GM19452 (cell line): ENCODE data around the gene GPR156.
"Not testable (repeated sequence)": the region's sequence is repeated elsewhere in the genome, so short reads cannot be mapped to it uniquely, and the experiment has no call there.

Experiments used
- ATAC-seq: cut with Tn5 transposase; IDR thresholded peaks from one replicate; pipeline ENCODE4 v1.9.1; 2021; ENCODE audit not compliant: unreplicated experiment

The GPR156 gene

GRCh38 chr3:120275618-120276017, 9.4 kb downstream of the GPR156 start:
- ATAC-seq, result no peak

- no peak for ATAC-seq
Observed at GRCh38 chr3:120274739-120275167, 10.3 kb downstream of the GPR156 start.

DNA sequence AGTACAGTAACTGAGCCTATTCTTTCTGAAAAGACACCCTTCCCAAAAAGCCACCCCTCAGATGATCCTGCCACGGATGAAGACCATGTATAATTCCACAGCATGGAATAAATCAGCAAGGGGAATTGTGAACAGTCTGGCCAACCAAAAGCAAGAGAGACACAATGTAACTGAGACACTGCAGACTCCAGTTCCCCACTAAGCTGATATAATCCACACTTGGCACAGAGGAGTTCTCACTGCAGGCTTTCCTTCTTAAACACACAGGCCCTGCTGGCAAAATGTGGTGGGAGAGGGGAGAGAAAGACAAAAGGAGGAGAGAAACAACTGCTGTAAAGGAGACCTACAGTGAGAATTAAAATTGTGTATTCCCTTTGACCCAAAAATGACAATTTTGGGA, 12.7 kb downstream of the GPR156 start:
- ATAC-seq, result no peak

GRCh38 chr3:120265989-120266388, 19.0 kb downstream of the GPR156 start:
- no peak for ATAC-seq

DNA sequence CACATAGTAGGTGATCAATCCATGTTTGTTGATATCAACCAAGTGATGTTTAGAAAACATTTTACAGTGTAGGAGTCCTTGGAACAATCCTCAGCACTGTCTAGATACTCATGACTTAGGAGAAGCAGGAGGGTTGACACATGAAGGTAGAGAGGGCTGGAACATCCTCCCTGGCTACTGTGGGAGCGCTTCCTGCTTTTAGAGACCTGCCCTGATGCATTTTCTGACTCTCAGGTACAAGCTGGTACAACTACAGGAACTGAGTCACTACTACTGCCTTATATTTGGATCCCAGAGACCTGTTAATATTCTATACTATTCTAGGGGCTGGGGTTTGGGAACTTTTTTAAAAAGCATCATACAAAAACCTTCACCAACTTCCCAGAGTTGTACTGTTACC, 20.1 kb downstream of the GPR156 start:
- ATAC-seq, result no peak

DNA sequence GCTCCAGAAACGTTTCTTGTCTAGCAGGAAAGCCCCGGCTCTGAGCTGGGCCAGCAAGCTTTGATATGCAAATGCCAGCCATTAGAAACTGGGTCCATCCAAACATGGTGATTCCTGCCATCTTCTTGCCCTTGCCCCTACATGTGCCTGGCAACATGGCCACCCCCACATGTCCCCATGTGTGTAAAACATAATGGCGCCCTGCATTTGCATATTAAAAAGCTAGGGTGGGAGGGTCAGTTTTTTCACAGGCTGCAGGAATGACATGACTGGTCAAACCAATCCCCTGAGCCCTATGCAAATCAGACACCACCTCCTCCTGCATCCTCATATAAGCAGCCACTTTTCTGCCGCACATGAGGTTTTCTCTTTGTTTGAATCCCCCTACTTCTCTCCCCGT, 21.2 kb downstream of the GPR156 start:
- no peak for ATAC-seq

- no peak for ATAC-seq
Observed at GRCh38 chr3:120258009-120258408, 27.0 kb downstream of the GPR156 start.

DNA sequence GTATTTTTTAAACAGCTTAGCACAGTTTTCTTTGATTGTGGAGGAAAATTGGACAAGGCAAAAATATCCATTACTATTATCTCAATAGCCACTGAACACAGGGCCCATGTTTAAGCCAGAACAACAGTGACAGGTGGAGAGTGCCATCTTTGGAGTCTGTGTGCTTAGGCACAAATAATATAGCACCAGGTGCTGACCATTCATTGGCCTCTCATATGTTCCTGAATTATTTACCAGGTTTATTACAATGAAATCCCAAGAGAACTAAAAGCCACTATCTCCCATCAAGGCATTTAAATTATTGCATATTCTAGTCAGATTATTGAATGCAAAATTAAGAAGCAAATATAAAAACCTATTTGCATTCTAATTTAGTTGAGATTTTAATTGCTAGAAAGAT, 39.6 kb downstream of the GPR156 start:
- ATAC-seq, result no peak

DNA sequence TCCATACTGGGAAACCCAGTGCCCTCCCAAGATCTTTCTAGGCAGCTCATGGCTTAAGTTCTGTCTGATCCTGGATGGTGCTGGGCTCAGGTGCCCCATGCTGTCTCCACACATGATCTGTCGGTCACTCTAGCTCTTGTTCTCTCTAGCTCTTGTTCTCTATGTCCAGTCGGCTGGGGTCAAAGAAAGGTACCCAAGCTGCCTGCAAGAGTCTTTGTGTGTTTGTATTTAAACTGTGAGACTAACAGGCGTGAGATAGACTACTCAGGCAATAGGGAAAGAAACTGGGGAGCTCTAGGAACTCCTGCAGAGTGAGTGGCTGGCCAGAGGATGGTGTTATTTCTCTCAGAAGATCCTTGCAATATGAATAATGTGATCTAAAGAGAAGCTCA, 40.2 kb downstream of the GPR156 start:
- ATAC-seq, result no peak

- ATAC-seq, result no peak
Observed at GRCh38 chr3:120239644-120240043, 45.4 kb downstream of the GPR156 start.

GRCh38 chr3:120227710-120228347, 57.2 kb downstream of the GPR156 start:
- no peak for ATAC-seq

DNA sequence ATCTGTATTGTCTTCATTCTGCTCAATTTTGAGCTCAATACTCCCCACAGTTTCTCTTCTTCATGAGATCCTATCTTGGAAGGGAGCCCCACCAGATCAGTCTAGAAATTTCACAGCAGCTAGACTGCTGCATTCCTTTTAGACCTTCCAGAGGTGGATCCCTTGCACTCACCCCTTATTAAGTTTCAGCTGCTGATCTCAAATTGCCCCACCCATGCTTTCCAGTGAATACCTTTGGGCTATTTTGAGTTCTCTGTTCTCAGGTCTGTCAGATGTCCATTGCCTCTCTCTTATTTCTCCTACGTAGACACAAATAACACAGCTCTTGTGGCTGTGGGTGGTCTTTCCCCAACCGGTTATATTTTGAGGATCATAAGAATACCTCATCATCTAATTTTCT, 60.8 kb downstream of the GPR156 start:
- ATAC-seq, result no peak

GRCh38 chr3:120218981-120219380, 66.0 kb downstream of the GPR156 start:
- ATAC-seq, result no peak

DNA sequence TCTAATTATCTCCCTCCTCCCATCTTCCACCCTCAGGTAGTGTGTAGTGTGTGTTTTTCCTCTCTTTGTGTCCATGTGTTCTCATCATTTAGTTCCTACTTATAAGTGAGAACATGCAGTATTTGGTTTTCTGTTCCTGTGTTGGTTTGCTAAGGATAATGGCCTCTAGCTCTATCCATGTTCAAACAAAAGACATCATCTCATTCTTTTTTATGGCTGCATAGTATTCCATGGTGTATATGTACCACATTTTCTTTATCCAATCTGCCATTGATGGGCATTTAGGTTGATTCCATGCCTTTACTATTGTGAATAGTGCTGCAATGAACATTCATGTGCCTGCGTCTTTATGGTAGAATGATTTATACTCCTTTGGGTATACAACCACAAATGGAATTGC, 68.4 kb downstream of the GPR156 start:
- not testable (repeated sequence) for ATAC-seq

GRCh38 chr3:120214176-120214575, 70.8 kb downstream of the GPR156 start:
- ATAC-seq, result no peak

DNA sequence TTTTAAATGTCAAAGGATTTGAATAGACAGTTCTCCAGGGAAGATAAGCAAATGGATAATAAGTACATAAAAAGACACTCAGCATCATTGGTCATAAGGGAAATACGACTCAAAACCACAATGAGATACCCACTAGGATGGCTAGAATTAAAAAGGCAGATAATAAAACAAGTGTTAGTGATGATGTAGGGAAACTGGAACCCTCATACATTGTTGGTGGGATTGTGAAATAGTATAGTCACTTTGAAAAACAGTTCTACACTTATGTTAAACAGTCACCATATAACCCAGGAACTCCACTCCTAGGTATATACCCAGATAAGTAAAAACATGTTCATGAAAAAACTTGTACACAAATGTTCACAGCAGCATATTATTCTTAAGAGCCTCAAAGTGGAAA, 72.5 kb downstream of the GPR156 start:
- ATAC-seq, result no peak

DNA sequence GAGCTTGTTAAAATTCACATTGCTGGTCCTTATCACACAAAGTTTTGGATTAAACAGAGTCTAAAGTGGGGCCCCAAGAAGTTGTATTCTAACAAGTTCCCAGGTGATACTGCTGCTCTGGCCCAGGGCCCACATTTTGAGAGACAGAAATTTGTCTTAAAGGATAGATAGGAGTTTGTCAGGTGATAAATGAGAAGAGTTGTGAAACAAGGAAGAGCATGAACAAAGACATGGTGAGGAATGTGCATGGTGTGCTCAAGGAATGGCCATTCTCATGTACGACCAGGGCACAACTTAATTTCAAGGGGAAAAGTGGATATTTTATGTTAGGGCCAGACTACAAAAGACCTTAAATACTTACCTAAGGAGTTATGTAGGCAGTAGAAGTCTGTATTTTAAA, 75.6 kb downstream of the GPR156 start:
- no peak for ATAC-seq

DNA sequence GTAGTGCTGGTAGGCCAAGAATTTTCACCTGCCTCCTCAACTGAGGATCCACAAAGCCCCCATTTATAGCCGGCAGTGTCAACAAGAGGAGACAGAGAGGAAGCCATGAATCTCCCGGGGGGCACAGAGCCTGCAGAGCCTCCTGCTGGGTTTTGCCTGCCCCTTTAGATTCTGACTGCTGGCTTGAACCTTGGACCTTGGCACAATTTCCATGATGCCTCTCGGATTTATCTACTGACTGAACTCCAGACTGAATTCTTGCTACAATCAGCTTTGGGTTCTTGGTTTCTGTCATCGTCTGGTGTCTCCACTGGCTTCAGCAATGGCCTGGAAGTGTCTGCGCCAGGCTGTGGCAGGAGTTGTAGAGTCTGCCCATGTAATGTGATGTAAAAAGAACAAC, 80.7 kb downstream of the GPR156 start:
- ATAC-seq, result no peak

DNA sequence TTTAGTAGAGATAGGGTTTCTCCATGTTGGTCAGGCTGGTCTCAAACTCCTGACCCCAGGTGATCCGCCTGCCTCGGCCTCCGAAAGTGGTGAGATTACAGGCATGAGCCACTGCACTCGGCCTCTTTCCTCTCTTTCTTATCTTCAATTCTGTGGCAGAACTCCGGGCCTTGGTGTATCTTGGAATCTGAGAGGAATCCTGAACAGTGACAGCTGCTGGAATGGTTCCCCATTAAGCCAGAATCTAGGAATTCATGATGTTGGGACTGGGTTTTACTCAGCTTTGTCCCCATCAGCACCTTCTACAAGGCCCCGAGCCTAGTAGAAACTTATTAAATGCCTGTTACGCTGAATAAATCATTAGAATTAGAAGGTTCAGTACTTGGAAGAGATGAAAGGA, 81.4 kb downstream of the GPR156 start:
- no peak for ATAC-seq

- no peak for ATAC-seq
Observed at GRCh38 chr3:120203016-120203415, 82.0 kb downstream of the GPR156 start.

DNA sequence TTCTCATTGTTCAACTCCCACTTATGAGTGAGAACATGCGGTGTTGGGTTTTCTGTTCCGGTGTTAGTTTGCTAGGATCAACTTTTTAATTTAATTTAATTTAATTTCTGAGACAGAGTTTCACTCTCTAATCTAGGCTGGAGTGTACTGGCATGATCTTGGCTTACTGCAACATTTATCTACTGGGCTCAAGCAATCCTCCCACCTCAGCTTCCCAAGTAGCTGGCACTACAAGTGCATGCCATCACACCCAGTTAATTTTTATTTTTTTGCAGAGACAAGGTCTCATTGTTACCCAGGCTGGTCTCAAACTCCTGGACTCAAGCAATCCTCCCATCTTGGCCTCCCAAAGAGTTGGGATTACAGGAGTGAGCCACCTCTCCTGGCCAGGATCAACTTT, 82.7 kb downstream of the GPR156 start:
- ATAC-seq, result no peak

GRCh38 chr3:120200493-120201235, 84.4 kb downstream of the GPR156 start:
- ATAC-seq, result no peak
